Erythroblast (primary cell): Measurements from ENCODE around the gene OR13H1.

Source experiments
- GATA1 ChIP-seq: IDR thresholded peaks from 2 replicates; pipeline ENCODE4 v1.6.1; 2011; ENCODE audit warnings: low read depth, mild to moderate bottlenecking, control low read depth, low read length, moderate library complexity
- POLR2A ChIP-seq: IDR thresholded peaks from 2 replicates; pipeline ENCODE4 v1.6.1; 2011; ENCODE audit warnings: mild to moderate bottlenecking, low read length

- TF ChIP-seq POLR2A: no peak
- no peak for TF ChIP-seq GATA1
Measured at GRCh38 chrX:131571348-131571747, 27.5 kb downstream of the OR13H1 start.
